Colonic mucosa (tissue), 4 donors: ENCODE results near the gene MROH8. TPM values are rescaled to one million over a fixed set of nuclear protein-coding genes. Genes with fewer than 3 reads are reported as not detected.

Experiments used
- DNase-seq: peaks from one replicate; pipeline ENCODE4 v3.0.0-alpha.2; 2020
- H3K27ac ChIP-seq: fragments of 200-600 bp; one replicate; pipeline ENCODE4 v1.8.0; 2021
- H3K27me3 ChIP-seq: fragments of 200-600 bp; one replicate; pipeline ENCODE4 v1.8.0; 2021
- H3K36me3 ChIP-seq: fragments of 200-600 bp; one replicate; pipeline ENCODE4 v1.8.0; 2021
- H3K4me1 ChIP-seq: fragments of 200-600 bp; one replicate; pipeline ENCODE4 v1.8.0; 2021; ENCODE audit warnings: mild to moderate bottlenecking
- H3K4me3 ChIP-seq: fragments of 200-600 bp; one replicate; pipeline ENCODE4 v1.8.0; 2021
- H3K9ac ChIP-seq, 2 donors: one replicate each; pipeline ENCODE4 v1.7.0; 2013; ENCODE audit warnings: control low read depth in 2 of 2, low read depth in 2 of 2, low read length in 2 of 2
- H3K9me3 ChIP-seq: fragments of 200-600 bp; one replicate; pipeline ENCODE4 v1.8.0; 2021
- intact Hi-C: fragments of 100-400 bp; cut with DNase I; formaldehyde crosslinking; loops from one replicate; pipeline ENCODE4 v1.14.1; 2022
- total RNA-seq, 2 donors: library from RNA; stranded (reverse); fragmentation: NEBNext Ultra II Directional in 1 of 2; extraction: Animal tissue kit (Norgen Biotek cat#: 25700) in 1 of 2; gene quantifications; one replicate each; pipeline ENCODE4 v1.2.1, GENCODE V29; 2021
- TF ChIP-seq, protein P1 (sequence below): fragments of 200-600 bp; IDR thresholded peaks from one replicate; pipeline ENCODE4 v1.8.0; 2022; ENCODE audit warnings: antibody characterized with exemption, mild to moderate bottlenecking
- donor health status: healthy.
- donor health status: DM: no; HTN: no; CAD: no.
- donor health status: DM: no; HTN: no; CAD: no.

Gene MROH8
- total RNA-seq, 2 donors from 2014 or later: 0.90 to 1.3 TPM

DNA sequence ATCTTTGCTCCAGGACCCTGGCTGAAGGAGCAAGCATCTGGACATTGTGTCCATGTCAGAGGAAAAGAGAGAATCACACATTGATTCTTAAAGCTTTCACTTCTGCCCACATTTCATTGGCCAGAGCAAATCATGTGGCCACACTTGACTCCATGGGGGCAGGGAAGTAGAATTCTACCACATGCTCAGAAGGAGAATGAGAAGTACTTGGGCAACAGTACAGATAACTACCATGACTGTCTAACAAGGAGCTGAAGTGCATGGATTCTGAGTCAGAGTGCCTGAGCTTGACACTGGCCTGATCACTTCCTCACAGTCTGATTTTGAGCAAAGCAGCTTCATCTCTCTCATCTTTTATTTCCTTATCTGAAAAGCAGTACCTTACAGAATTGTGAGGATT lies 43.7 kb upstream of the MROH8 start:
- Histone ChIP-seq H3K27ac (no peak overlapping the region), H3K27me3 (no peaks in the 10 kb centered on the region), H3K9ac (no peak overlapping the region), H3K36me3 (peaks cover 9% of the 10 kb centered on the region), H3K4me3 (no peak overlapping the region), H3K4me1 (no peaks in the 10 kb centered on the region), H3K9me3 (no peaks in the 10 kb centered on the region)
- TF ChIP-seq, protein P1, sequence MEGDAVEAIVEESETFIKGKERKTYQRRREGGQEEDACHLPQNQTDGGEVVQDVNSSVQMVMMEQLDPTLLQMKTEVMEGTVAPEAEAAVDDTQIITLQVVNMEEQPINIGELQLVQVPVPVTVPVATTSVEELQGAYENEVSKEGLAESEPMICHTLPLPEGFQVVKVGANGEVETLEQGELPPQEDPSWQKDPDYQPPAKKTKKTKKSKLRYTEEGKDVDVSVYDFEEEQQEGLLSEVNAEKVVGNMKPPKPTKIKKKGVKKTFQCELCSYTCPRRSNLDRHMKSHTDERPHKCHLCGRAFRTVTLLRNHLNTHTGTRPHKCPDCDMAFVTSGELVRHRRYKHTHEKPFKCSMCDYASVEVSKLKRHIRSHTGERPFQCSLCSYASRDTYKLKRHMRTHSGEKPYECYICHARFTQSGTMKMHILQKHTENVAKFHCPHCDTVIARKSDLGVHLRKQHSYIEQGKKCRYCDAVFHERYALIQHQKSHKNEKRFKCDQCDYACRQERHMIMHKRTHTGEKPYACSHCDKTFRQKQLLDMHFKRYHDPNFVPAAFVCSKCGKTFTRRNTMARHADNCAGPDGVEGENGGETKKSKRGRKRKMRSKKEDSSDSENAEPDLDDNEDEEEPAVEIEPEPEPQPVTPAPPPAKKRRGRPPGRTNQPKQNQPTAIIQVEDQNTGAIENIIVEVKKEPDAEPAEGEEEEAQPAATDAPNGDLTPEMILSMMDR: no peak
- DNase-seq: no peak
- intact Hi-C loops: no loop called here

DNA sequence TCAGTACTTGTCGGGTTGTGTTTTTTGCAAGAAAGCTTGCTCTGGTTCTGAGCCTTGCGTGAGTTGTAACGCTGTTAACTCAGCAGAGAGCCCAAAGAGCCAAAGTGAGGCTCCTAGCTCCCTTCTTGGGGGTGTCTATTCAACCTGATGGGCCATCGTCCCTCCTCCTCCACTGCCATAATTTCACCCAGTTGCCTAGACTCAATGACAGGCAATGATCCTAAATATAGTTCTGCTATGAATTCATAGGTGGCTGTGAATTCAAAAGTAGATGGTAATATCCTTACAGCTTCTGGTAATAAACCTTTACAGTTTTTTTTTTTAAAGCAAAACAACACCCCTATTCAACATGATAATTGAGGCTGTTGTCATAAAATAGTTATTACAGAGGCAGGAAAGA lies 42.7 kb upstream of the MROH8 start:
- no peaks in the 10 kb centered on the region for H3K9me3 ChIP-seq
- no peak for DNase-seq
- intact Hi-C loops: no loop called here
- TF ChIP-seq, protein P1: no peak
- no peaks in the 10 kb centered on the region for H3K4me1 ChIP-seq
- peaks cover 9% of the 10 kb centered on the region for H3K36me3 ChIP-seq
- no peak overlapping the region for H3K27ac ChIP-seq
- no peaks in the 10 kb centered on the region for H3K27me3 ChIP-seq
- no peak overlapping the region for H3K9ac ChIP-seq
- no peak overlapping the region for H3K4me3 ChIP-seq

- Histone ChIP-seq H3K27me3 (no peaks in the 10 kb centered on the region), H3K27ac (no peak overlapping the region), H3K36me3 (peaks cover 8% of the 10 kb centered on the region), H3K4me1 (no peaks in the 10 kb centered on the region), H3K9me3 (no peaks in the 10 kb centered on the region), H3K4me3 (no peak overlapping the region), H3K9ac (no peak overlapping the region)
- intact Hi-C loops: no loop called here
- DNase-seq: no peak
- TF ChIP-seq, protein P1: no peak
Observed at GRCh38 chr20:37220731-37221130, 41.4 kb upstream of the MROH8 start.

GRCh38 chr20:37219751-37220668 lies 40.7 kb upstream of the MROH8 start:
- TF ChIP-seq, protein P1: no peak
- Histone ChIP-seq H3K9me3 (no peaks in the 10 kb centered on the region), H3K9ac (no peak overlapping the region), H3K4me3 (no peak overlapping the region), H3K4me1 (no peaks in the 10 kb centered on the region), H3K27ac (no peak overlapping the region), H3K27me3 (no peaks in the 10 kb centered on the region), H3K36me3 (peaks cover 1% of the 10 kb centered on the region)
- intact Hi-C loops: no loop called here
- DNase-seq: no peak

- no peaks in the 10 kb centered on the region for H3K9me3 ChIP-seq
- no peak for DNase-seq
- no peaks in the 10 kb centered on the region for H3K27me3 ChIP-seq
- H3K27ac ChIP-seq: no peak overlapping the region
- H3K4me3 ChIP-seq: no peak overlapping the region
- no peaks in the 10 kb centered on the region for H3K4me1 ChIP-seq
- no peak overlapping the region for H3K9ac ChIP-seq
- no peaks in the 10 kb centered on the region for H3K36me3 ChIP-seq
- intact Hi-C loops: no loop called here
- TF ChIP-seq, protein P1: no peak
Observed at GRCh38 chr20:37218976-37219375, 39.6 kb upstream of the MROH8 start.
